ENCODE measurements around the gene ZNF175. TPM values are rescaled to one million over a fixed set of nuclear protein-coding genes. Genes with fewer than 3 reads are reported as not detected.

Gene ZNF175
- total and polyA plus RNA-seq, 9 of the 15 experiments (the other 6 are each of a cell fraction or from before 2014, with no cell fraction given) = 3.7 to 37.9 (median 14.0) TPM

DNA sequence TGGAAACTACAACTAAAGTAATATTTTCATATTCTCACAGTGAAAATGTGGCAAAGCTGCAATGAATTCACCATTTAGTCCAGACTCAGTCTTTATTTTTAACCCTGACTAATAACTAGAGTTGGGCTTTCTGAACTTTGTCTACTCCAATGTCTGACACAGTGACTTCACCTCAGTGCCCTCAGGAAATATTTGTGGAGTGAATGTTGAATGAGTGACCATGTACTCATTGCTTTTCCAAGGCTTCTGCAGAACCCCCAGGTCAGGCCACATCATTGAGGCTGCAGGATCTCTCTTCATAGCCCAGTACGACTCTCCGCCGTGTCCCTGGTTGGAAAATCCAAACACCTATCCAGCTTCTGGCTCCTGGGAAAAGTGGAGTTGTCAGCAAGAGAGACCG lies 1.8 kb downstream of the ZNF175 start:
- no peaks in the 10 kb centered on the region for H3K9me1 ChIP-seq (ENCODE audit: control insufficient read depth, insufficient read depth, low read length)
- FAIRE-seq = no peak
- H3K9me3 ChIP-seq (replicated peaks; ENCODE audit: control insufficient read depth, insufficient read depth, low read depth, low read length) = no peaks in the 10 kb centered on the region
- in situ Hi-C loops (cut with MboI) (no loop called here), intact Hi-C loops (cut with micrococcal nuclease) (loop anchor here (2.0 kb wide), 2 partner anchors 26 to 64 kb away; no protein-coding TSS in a partner anchor)
- H3K36me3 ChIP-seq (ENCODE audit: control insufficient read depth, insufficient read depth, low read length) = peaks cover 50% of the 10 kb centered on the region
- DNase-seq (ENCODE audit: extremely low read depth in 1 of 4, low spot score in 3 of 4) = no peak
- H3K9ac ChIP-seq (ENCODE audit: insufficient read depth in 1 of 2, low read depth in 2 of 2, low read length in 2 of 2) = peak overlapping the region; percentile 47 to 66; a peak in 3 of 4 replicates
- no peaks in the 10 kb centered on the region for H3K27me3 ChIP-seq (ENCODE audit: control insufficient read depth in 2 of 2, insufficient read depth in 2 of 2, low read length in 2 of 2)
- ATAC-seq = no peak
- WGBS (ENCODE audit: insufficient coverage, low coverage, missing lambda C conversion rate) = 72% methylated on average over 4 of the region's 4 CpGs
- peak overlapping the region; percentile 97 for H3K4me2 ChIP-seq (ENCODE audit: insufficient read depth, low read length)
- H3K79me2 ChIP-seq (ENCODE audit: control insufficient read depth, insufficient read depth, low read length) = peaks cover 66% of the 10 kb centered on the region
- no TSS peak for BruUV-seq (replicated peaks)
- ChIA-PET CTCF (ENCODE audit: low intra/inter-chr PET ratio) (interaction anchor here (1.2 kb wide), 1 partner anchor 100 kb away, joined by 4 read pairs; no protein-coding TSS in a partner anchor), POLR2A (interaction anchor here (0.9 to 1.4 kb wide), 3 partner anchors 19 to 25 kb away, joined by 5 to 7 read pairs (median 6); no protein-coding TSS in a partner anchor)
- TF ChIP-seq BRD9 (IDR thresholded peaks at IDR 0.05; ENCODE audit: low read depth, partially characterized antibody) (no peak), ATF1 (CRISPR knock-in tag; IDR thresholded peaks at IDR 0.05) (no peak), ATF1 (tag; IDR thresholded peaks at IDR 0.05) (0 out of 2 replicates have a peak, but pooled peaks have one; percentile 1), ADNP (tag; IDR thresholded peaks at IDR 0.05) (peak; percentile 62; the same call in 1 of the 2 replicates), NFIX (CRISPR knock-in tag; IDR thresholded peaks at IDR 0.05; ENCODE audit: low read depth) (no peak), GTF2E2 (tag; IDR thresholded peaks at IDR 0.05) (0 out of 2 replicates have a peak, but pooled peaks have one; percentile 18), TCF7L2 (IDR thresholded peaks at IDR 0.05; ENCODE audit: low read depth, low read length) (no peak), ZNF583 (CRISPR knock-in tag; IDR thresholded peaks at IDR 0.05) (no peak)
- H3K4me3 ChIP-seq = peak overlapping the region; percentile 71
- no peak overlapping the region for H2AFZ ChIP-seq (ENCODE audit: low read depth, low read length)
- H3K27ac ChIP-seq (ENCODE audit: extremely low read depth, low read depth, low read length) = peak overlapping the region; percentile 76
- H3K4me1 ChIP-seq (replicated peaks in 1 of 2; ENCODE audit: control insufficient read depth in 2 of 2, insufficient read depth in 2 of 2, low read length in 2 of 2) = peaks cover 10 to 42% of the 10 kb centered on the region in 2 experiments
- H4K20me1 ChIP-seq (replicated peaks; ENCODE audit: control insufficient read depth, insufficient read depth, low read length) = no peaks in the 10 kb centered on the region

All from K562 (cell line).